Tongue (tissue), 2 donors: ENCODE results near the gene AHRR. TPM values are rescaled to one million over a fixed set of nuclear protein-coding genes. Genes with fewer than 3 reads are reported as not detected.
"Not testable (repeated sequence)": the region's sequence is repeated elsewhere in the genome, so short reads cannot be mapped to it uniquely, and the experiment has no call there.

Experiments
- DNase-seq: peaks from one replicate; pipeline ENCODE4 v3.0.0-alpha.2; 2015
- total RNA-seq: library from RNA; depleted of rRNA; stranded (reverse); fragments of >200 nt; gene quantifications from one replicate; pipeline ENCODE4 v1.2.3, GENCODE V29; 2014

AHRR gene
- 8.2 TPM for total RNA-seq

DNA sequence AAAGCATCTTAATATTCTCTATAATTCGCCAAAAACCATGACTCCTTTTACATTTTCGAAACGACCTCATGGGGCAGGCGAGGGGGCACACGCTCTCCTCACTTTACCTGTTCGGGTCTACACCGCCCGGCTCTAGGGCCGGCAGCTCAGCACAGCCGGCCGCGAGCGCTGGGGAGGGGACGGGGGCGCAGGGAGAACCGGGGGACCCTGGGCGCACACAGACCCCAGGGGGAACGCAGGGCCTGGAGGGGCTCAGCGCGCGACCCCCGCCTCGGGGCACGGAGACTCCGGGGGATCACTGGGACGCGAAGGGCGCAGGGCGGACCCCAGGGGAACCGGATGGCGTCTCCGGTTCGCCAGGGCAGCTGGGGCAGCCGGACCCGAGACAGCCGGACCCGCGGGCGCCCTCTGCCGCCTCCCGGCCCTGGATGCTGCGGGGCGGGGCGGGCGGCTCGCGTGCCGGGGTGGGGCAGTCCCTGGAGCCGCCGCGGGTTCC lies at the start of gene AHRR:
Gene AHRR, plus strand, starts transcription at position 485 of the 496 bp plus-strand sequence. CDS start 22,189 bp downstream, outside the sequence.
- peak; percentile 55 for DNase-seq

DNA sequence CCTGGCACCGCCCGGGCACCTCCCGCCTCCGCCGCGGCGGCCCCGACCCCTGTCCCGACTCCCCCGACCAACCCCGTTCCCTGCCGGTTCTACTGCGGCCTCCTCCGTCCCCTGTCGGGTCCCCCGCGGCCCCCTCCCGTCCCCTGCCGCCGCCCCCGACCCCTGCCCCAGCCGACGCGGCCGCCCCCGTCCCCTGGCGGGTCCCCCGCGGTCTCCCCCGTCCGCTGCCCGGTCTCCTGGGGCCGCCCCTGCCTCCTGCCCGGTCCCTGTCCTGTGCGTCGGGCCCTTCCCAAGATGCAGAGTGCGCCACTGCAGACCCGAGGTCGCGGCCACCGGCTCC lies 49.7 kb upstream of the AHRR start:
- DNase-seq = not testable (repeated sequence)

DNA sequence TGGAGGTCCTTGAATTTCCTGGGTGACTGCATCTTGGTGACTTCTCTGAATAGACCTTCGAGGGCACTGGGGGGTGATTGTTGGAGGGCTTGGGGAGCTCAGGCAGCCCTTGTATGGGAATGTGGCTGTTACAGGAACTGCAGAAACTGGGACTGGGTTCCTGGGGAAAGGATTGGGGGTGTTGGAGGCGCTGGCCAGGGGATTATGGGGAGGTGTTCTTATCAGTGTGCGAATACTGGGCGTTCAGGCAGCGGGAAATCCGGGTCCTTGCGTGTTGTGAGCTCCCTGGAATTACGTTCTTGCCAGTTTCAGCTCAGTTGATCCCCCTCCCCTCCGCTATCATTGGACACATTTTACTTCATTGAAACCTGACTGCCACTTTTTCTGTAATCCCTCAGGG lies 48.4 kb upstream of the AHRR start:
- not testable (repeated sequence) for DNase-seq

DNA sequence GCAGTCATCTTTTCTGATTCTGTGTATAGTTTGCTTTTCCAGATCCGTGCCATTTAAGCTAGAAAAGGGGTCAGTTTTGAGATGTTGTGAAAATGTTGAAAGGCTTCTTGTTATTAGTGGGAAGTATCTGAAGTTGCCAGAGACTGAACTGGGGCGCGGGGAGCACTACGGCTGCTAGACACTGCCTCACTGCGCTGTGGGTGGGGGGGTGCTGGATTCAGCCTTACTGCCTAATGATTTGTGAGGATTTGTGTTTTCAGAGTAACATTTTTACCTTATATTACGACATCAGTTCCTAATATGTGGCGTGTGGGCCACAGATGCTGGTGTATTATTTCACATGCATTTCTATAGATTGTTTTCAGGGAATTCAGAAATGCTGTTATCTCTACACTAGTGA lies 48.0 kb upstream of the AHRR start:
- not testable (repeated sequence) for DNase-seq

DNA sequence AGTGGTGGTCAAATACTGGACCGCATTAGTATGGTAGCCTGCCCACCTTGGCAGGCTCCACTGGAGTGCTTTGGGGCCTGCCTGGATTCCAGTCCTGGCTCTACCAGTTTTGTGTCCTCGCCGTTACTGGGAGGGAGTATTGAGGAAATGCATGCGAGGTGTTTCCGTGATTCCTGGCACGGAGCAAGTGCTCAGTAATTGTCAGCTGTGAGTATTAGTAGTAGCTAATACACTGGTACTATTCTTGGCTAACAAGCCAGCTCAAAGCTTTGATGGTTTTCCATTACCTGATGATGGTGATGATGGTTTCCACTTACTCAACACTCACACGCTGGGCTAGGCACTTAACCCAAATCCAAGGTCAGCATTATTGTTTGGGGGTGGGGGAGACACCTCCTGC lies 47.2 kb upstream of the AHRR start:
- DNase-seq = not testable (repeated sequence)

DNA sequence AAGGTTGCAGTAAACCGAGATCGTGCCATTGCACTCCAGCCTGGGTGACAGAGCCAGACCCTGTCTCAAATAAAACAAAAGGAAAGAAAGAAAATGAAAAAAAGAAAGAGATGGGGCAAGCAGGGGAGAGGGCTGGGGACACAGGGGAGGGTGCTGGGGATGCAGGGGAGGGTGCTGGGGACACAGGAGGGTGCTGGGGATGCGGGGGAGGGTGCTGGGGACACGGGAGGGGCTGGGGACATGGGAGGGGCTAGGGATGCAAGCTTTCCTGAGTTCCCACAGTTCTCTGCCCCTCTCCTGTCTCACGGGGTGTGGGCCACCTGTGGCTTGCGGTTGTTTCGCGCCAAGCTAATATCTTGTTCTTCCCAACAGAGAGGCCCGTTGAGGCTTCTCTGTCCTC lies 42.9 kb upstream of the AHRR start:
- DNase-seq = no peak

DNA sequence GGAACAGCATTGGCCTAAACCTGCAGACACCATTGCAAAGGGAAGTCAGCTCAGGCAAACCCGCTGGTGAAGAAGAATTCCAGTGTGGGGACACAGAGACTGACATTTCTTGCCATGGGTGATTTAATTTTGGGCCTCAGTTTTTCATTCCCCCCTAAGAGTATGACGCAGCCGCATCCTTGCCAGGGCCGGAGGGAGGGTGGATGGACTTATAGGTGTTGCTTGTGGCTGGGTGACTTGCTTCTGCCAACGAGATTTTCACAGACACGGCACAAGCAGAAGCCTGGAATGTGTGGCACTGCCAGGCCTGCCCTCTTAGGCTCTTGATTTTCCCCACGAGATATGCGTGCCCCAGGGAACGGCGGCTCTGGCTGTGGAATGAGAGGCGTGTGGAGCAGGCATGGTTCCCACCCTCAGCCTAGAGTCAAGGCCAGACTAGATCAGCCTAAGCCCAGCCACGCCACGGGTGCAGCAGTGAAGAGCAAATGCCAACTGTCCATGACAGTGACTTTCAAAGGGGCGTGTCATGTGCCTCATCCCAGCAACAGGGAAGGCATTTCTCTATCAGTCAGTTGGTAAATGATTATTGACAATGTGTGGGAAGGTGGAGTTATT lies 42.4 kb upstream of the AHRR start:
- DNase-seq = not testable (repeated sequence)

DNA sequence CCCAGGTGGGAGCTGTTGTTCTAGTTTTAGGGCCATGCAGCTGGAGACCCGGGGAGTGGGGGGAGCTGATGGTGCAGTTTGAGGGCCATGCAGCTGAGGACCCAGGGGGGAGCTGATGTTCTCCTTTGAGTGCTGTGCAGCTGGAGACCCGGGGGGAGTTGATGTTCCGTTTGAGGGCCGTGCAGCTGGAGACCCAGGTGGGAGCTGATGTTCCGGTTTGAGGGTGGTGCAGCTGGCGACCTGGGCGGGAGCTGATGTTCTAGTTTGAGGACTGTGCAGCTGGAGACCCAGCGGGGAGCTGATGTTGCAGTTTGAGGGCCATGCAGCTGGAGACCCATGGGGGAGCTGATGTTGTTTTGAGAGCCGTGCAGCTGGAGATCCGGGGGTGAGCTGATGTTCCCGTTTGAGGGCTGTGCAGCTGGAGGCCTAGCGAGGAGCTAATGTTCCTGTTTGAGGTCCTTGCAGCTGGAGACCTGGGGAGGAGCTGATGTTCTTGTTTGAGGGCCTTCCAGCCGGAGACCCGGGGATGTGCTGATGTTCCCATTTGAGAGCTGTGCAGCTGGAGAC lies 35.4 kb upstream of the AHRR start:
- DNase-seq = no peak

DNA sequence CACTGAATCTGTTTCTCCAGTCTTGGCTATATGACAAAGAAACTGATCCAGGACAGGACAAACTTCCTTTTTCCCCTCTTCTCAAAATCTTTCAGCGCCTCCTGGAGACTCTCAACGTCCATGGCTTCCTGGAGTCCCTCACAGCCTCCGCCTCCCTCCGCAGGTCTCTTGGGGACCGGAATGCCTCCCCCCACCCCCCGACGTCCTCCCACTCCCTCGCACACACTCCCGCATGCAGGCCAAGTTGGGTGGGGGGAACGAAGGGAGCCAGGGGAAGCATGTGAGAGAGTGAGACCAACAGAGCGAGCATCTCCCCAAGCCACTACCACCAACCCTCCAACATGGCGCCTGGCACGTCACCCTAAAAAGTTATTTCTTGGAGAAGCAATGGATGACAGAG lies 31.3 kb upstream of the AHRR start:
- DNase-seq = not testable (repeated sequence)

DNA sequence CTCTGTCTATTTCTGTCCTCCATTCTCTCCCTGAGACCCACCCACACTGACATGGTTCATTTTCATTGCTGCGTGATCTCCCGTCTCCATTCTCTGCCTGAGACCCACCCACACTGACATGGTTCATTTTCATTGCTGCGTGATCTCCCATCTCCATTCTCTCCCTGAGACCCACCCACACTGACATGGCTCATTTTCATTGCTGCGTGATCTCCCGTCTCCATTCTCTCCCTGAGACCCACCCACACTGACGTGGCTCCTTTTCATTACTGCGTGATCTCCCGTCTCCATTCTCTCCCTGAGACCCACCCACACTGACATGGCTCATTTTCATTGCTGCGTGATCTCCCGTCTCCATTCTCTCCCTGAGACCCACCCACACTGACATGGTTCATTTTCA lies 30.2 kb upstream of the AHRR start:
- DNase-seq = not testable (repeated sequence)

DNA sequence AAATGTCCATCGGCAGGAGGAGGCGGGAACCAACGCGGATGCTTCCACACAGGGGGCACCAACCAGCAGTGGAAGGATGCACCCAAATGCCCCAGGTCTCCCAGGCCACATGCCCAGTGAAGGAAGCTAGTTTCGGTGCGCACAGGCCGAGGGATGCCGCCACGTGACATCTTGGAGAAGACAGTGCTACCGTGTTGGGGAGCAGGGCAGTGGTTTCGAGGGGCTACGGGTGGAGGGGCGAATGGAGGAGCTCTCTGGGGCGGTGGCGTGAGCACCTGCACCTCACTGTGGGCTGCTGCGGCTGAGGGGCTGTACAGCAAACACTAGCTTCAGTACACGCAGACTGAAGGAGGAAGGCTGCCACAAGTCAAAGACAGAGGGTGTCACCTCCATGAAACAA lies 26.7 kb upstream of the AHRR start:
- DNase-seq = not testable (repeated sequence)

DNA sequence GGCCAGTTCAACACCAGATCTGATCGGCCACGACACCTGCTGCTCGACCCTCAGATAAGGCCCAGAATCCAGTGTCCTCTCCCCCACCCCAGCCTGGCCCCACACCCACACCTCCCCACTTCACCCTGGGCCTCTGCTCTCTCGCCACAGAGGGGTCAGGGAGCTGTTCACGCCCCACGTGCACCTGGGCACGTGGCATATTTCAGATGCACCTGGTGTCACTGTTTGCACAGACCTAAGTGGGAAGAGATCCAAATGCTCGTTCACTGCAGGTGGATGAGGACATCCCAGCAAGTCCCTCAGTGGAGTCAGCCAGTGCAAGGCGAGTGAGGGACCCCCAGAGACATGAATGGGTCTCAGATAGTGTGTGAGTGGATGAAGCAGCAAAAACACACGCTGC lies 25.3 kb upstream of the AHRR start:
- not testable (repeated sequence) for DNase-seq

DNA sequence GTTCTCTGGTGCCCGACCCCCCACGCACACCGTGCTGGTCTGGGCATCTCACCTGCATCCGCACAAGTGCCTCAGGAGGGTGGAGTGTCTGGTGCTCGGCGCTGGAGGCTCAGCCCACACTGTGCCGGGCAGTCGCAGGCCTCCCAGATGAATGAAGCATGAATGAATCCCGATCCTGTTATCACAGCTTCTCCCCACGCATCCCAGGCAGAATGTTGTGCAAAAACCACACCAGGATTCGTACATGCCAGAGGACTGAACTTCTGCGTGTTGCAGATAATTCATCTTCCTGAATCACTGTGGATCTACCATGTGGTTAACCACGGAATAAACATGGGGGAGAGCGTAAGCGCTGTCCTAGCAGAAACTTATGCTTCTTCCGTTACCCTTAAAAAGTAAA lies 24.6 kb upstream of the AHRR start:
- not testable (repeated sequence) for DNase-seq

DNA sequence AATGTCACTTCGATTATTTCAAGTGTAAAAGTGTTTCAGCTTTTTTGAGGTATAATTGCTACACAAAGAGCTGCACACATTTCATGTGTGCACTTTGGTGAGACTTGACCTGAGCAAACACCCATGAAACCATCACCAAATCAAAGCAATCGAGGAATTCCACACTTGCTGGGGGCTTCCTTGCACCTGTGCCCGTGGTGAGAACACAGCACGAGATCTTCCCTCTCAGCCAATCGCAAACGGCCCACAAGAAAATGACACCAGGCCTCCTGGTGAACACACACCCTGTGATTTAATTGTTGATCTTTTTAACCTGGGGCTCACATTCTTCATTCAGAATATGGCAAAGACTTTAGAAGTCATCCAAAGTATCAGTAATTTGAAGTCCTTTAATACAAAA lies 24.1 kb upstream of the AHRR start:
- not testable (repeated sequence) for DNase-seq

DNA sequence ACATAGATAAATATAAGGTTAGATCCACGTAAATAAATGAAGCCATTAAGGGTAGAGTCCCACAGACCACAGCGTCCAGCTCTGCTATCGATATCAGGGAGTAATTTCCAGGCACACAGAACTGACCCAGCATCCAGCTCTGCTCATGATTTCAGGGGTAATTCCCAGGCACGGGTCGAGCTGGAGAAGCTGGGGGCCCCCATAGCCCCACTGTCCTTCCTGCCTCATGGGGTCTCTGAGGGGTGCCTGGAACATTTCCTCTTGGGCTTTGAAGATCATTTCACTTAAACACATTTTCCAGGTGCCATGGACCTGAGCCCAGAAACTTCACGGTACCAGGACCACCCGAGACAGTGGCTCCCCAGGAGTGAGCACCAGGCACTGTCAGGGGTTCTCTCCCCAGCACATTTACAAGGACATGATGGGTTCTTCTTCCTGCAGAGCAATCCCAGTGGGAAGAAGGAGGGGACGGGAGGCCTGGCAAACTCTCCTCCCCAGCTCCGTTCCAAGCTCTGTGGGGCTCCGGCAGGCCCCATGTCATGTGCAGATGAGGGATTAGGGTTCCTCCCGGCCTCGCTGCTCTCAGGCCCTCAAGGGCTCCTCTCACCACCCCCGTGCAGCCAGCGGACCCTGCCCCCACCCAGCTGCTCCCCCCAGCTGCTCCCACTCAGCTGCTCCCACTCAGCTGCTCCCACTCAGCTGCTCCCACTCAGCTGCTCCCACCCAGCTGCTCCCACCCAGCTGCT lies 23.4 kb upstream of the AHRR start:
- not testable (repeated sequence) for DNase-seq

DNA sequence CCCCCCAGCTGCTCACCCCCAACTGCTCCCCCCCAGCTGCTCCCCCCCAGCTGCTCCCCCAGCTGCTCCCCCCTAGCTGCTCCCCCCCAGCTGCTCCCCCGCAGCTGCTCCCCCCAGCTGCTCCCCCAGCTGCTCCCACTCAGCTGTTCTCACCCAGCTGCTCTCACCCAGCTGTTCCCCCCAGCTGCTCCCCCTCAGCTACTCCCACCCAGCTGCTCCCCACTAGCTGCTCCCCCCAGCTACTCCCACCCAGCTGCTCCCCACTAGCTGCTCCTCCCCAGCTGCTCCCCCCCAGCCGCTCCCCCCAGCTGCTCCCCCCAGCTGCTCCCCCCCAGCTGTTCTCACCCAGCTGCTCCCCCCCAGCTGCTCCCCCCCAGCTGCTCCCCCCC lies 22.8 kb upstream of the AHRR start:
- no peak for DNase-seq

DNA sequence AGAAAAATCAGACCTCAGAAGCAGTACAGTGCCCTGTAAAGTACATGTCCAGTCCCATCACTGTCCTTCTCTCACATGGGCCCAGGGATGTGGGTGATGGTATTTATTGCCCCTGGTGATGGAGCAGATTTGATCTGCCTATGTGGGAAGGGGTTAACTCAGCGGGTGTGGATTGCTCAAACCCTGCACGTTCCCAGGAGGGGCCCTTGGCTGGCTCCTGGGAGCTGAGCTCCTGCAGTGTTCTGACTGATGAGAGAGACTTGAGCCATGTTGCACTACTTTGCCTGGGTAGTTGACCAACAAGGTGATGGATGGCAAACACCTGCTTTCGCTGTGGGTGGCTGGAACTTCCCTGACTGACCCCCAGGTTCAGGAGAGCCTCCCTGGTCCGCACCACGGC lies 21.6 kb upstream of the AHRR start:
- DNase-seq = not testable (repeated sequence)

DNA sequence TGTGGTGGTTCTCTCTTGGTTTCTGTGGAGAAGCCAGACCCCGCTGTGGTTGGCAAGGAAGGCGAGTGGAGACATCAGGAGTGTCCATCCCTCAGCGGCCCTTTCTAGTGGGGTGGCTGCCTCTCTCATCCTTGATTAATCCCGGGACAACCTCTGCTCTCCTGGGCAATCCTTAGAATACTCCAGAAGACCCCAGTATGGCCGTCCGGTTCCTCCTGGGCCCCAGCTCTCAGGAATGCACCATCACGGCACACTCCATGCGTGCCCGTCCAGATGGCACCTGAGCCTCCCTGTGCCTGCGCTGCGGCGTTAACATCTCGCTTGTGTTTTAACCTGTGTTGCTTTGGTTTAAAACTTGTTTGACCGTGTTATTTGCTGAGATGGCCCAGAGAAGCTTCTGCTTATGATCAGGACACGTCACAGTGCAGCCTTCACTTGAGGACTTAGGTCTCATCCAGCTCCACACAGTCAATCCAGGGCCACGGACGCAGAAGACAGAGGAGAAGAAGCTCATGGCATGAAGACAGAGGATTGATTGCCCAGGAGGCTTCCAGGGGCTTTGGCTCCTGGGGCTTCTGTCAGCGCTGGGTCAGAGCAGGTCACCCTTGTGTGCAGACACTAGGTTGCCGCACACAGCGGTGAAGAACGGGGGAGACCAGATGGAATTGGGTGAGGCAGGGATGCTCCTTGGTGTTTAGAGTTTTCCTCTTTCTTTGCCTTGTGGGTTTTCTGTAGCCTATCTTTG lies 20.7 kb upstream of the AHRR start:
- not testable (repeated sequence) for DNase-seq

DNA sequence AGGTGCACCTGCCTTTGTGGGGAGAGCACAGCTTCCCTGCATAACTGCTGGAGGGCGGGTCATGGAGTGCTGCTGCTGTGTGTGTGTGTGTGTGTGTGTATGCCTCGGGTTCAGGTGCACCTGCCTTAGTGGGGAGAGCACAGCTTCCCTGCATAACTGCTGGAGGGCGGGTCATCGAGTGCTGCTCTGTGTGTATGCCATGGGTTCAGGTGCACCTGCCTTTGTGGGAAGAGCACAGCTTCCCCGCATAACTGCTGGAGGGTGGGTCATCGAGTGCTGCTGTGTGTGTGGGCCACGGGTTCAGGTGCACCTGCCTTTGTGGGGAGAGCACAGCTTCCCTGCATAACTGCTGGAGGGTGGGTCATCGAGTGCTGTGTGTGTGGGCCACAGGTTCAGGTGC lies 19.1 kb upstream of the AHRR start:
- not testable (repeated sequence) for DNase-seq

DNA sequence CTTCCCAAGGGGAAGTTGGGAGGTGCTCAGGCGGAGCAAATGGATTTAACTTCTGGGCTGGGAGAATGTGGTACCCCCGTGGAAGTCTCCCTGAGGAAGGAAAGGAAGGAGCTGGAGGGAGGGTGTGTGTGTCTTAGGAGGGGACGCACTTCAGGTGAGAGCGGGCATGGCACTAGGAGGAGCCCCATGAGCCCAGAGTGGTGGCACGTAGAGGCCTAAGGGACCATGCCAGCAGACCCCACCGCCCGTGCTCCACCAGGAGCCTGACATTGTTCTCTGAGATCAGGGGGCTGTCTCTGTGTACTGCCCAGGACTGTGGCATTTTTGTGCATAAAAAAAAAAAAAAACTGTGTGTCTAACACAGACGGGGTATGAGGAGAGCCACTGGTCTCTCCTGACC lies 18.5 kb upstream of the AHRR start:
- DNase-seq = no peak

DNA sequence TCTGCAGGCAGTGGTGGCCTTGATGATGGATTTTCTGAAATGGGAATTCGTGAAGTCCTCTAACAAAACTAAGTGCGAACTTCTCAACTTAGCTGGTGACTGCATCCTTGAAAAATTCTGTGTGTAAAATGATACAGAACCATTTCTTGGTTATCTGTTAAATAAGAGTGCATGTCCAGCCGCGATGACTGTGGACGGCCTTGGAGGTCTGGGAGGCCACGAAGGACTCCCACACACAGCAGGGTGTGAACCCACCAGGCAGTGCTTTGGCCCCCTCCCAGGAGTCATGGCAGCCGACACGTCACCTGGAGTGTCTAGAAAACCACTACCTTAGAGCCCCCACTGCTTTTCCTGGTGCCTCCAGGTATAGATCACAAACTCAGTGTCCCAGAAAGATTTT lies 17.8 kb upstream of the AHRR start:
- not testable (repeated sequence) for DNase-seq

DNA sequence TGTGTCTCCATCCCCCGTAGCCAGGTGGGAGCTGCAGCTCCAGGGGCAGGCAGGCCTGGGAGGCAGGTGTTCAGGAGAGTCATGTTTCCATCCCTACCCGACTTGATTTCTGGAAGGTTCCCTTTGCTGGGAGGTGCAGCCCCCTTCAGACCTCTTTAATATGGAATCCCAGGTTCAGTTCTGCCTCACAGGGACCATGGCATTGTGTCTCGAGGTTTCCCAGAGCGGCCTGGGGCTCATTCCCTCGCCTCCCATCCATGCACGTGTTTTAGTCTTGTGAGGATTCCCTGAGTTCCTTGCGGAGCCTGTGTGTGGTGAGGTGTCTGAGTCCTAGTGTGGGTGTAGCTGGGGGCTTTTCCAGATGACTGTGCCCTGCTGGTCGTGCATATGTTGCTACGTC lies 16.5 kb upstream of the AHRR start:
- DNase-seq = no peak

DNA sequence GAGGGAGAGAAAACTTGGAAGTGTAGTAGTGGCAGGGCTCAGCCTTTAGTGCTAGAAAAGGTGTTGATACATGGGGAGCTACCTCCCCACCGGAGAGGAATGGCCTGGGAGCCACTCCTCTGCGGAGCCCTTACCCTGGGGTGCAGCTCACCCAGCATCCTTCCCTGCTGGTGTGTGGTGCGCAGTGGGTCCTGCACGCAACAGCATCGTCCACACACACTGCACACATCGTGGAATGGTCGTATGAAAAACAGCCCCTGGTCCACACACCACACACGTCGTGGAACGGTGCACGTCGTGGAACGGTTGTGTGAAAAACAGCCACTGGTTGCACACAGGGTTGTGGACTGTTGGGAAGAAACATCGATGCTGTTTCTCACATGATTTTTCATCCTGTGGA lies 16.1 kb upstream of the AHRR start:
- no peak for DNase-seq
